Smooth muscle cell (in vitro differentiated cells): ENCODE data around the gene GSTT2. TPM values are rescaled to one million over a fixed set of nuclear protein-coding genes. Genes with fewer than 3 reads are reported as not detected.
"Not testable (repeated sequence)": the region's sequence is repeated elsewhere in the genome, so short reads cannot be mapped to it uniquely, and the experiment has no call there.

ENCODE experiments used
- DNase-seq: peaks from one replicate; lab custom pipeline; 2025; ENCODE audit not compliant: unreplicated experiment; lab: John Stamatoyannopoulos, UW
- H2AFZ ChIP-seq: fragments of 200-600 bp; sonication (generic); 2 replicates; pipeline ENCODE4 v1.6.0; 2016; ENCODE audit warnings: antibody characterized with exemption, low read depth, mild to moderate bottlenecking
- H3F3A ChIP-seq: fragments of 200-600 bp; sonication (generic); 2 replicates; pipeline ENCODE4 v1.6.0; 2017; ENCODE audit warnings: antibody characterized with exemption, low read depth
- H3K27ac ChIP-seq: fragments of 200-600 bp; sonication (generic); 2 replicates; pipeline ENCODE4 v1.5.1; 2016; ENCODE audit warnings: low read depth, mild to moderate bottlenecking
- H3K27me3 ChIP-seq: fragments of 200-600 bp; sonication (generic); 2 replicates; pipeline ENCODE4 v1.6.1; 2016; ENCODE audit warnings: low read depth, mild to moderate bottlenecking
- H3K36me3 ChIP-seq: fragments of 200-600 bp; sonication (generic); 2 replicates; pipeline ENCODE4 v1.5.1; 2016; ENCODE audit warnings: low read depth
- H3K4me1 ChIP-seq: fragments of 200-600 bp; sonication (generic); 2 replicates; pipeline ENCODE4 v1.5.1; 2016; ENCODE audit warnings: low read depth
- H3K4me2 ChIP-seq: fragments of 200-600 bp; sonication (generic); 2 replicates; pipeline ENCODE4 v1.6.0; 2016; ENCODE audit warnings: mild to moderate bottlenecking
- H3K4me3 ChIP-seq: fragments of 200-600 bp; sonication (generic); 2 replicates; pipeline ENCODE4 v1.5.1; 2016; ENCODE audit warnings: mild to moderate bottlenecking
- H3K79me2 ChIP-seq: fragments of 200-600 bp; sonication (generic); 2 replicates; pipeline ENCODE4 v1.6.0; 2016; ENCODE audit warnings: low read depth, mild to moderate bottlenecking
- H3K9ac ChIP-seq: fragments of 200-600 bp; sonication (generic); 2 replicates; pipeline ENCODE4 v1.6.0; 2016; ENCODE audit warnings: low read depth
- H3K9me3 ChIP-seq: fragments of 200-600 bp; sonication (generic); replicated peaks from 2 replicates; pipeline ENCODE4 v1.5.1; 2016; ENCODE audit warnings: low read depth
- H4K20me1 ChIP-seq: fragments of 200-600 bp; sonication (generic); 2 replicates; pipeline ENCODE4 v1.6.0; 2016; ENCODE audit warnings: low read depth
- CTCF ChIP-seq: fragments of 200-600 bp; sonication (generic); IDR thresholded peaks from 2 replicates; pipeline ENCODE4 v1.5.1; 2017; ENCODE audit warnings: borderline replicate concordance, mild to moderate bottlenecking, antibody characterized with exemption; ENCODE audit not compliant: insufficient read depth, poor library complexity, severe bottlenecking
- WGBS: methylation state at CpG from one replicate; pipeline ENCODE4 v1.1.7; 2016; ENCODE audit warnings: low lambda C conversion rate; 5-methylcytosine and 5-hydroxymethylcytosine counted together
- polyA plus RNA-seq: library from polyadenylated mRNA; unstranded; fragments of >200 nt; fragmentation: Nextera tagmentation; extraction: Ambion mirVana; gene quantifications from 2 replicates; pipeline ENCODE4 v1.2.1, GENCODE V29; 2016
- total RNA-seq: library from RNA; depleted of rRNA; stranded (reverse); fragments of >200 nt; gene quantifications from 2 replicates; pipeline ENCODE4 v1.2.3, GENCODE V29; 2014

GSTT2 gene
- total RNA-seq, result 3.1 TPM in 1 of 2 replicates, not detected in the other
- polyA plus RNA-seq, result 0.27 and 0.37 TPM in 2 replicates

GRCh38 chr22:23979557-23980240 lies at the start of gene GSTT2:
Gene GSTT2, plus strand, starts transcription at chr22:23980134.
- not testable (repeated sequence) for H3K4me2 ChIP-seq, H2AFZ ChIP-seq, H3K4me1 ChIP-seq, H3F3A ChIP-seq, H3K27ac ChIP-seq, H4K20me1 ChIP-seq, H3K4me3 ChIP-seq, H3K79me2 ChIP-seq, H3K9me3 ChIP-seq, DNase-seq, H3K9ac ChIP-seq, H3K27me3 ChIP-seq, H3K36me3 ChIP-seq
- no CpG with 5 or more reads among the region's 41 CpGs for WGBS

GRCh38 chr22:23938328-23939016 lies 41.5 kb upstream of the GSTT2 start:
- no peak overlapping the region for H3K4me2 ChIP-seq
- no peak overlapping the region for H3K27ac ChIP-seq
- 85% methylated on average over 5 of the region's 5 CpGs for WGBS
- no peak overlapping the region for H2AFZ ChIP-seq
- no peaks in the 10 kb centered on the region for H3K27me3 ChIP-seq
- no peaks in the 10 kb centered on the region for H3K4me1 ChIP-seq
- no peaks in the 10 kb centered on the region for H3K9me3 ChIP-seq
- H3K9ac ChIP-seq, result no peak overlapping the region
- DNase-seq, result no peak
- TF ChIP-seq CTCF, result no peak
- H3F3A ChIP-seq, result no peaks in the 10 kb centered on the region
- no peaks in the 10 kb centered on the region for H4K20me1 ChIP-seq
- H3K4me3 ChIP-seq, result no peak overlapping the region
- H3K79me2 ChIP-seq, result no peaks in the 10 kb centered on the region
- H3K36me3 ChIP-seq, result no peaks in the 10 kb centered on the region

- H3K27ac ChIP-seq, result no peak overlapping the region
- no peak for DNase-seq
- H3K9ac ChIP-seq, result no peak overlapping the region
- H3K4me3 ChIP-seq, result no peak overlapping the region
- H3F3A ChIP-seq, result no peaks in the 10 kb centered on the region
- H4K20me1 ChIP-seq, result no peaks in the 10 kb centered on the region
- H3K4me1 ChIP-seq, result no peaks in the 10 kb centered on the region
- H3K4me2 ChIP-seq, result no peak overlapping the region
- 61% methylated on average over 3 of the region's 3 CpGs for WGBS
- H3K36me3 ChIP-seq, result no peaks in the 10 kb centered on the region
- no peaks in the 10 kb centered on the region for H3K79me2 ChIP-seq
- H3K27me3 ChIP-seq, result no peaks in the 10 kb centered on the region
- no peak for TF ChIP-seq CTCF
- H2AFZ ChIP-seq, result no peak overlapping the region
- H3K9me3 ChIP-seq, result no peaks in the 10 kb centered on the region
Observed at GRCh38 chr22:23939017-23939357, 40.9 kb upstream of the GSTT2 start.

- H3K79me2 ChIP-seq, H3K9me3 ChIP-seq, H3K9ac ChIP-seq, H3K27me3 ChIP-seq, H3K36me3 ChIP-seq, H4K20me1 ChIP-seq, H2AFZ ChIP-seq, H3K4me1 ChIP-seq, H3F3A ChIP-seq, H3K27ac ChIP-seq, DNase-seq, H3K4me3 ChIP-seq, H3K4me2 ChIP-seq: not testable (repeated sequence)
- 35% methylated on average over 5 of the region's 14 CpGs for WGBS
Observed at GRCh38 chr22:23940166-23940565, 39.8 kb upstream of the GSTT2 start.

- not testable (repeated sequence) for H3K4me2 ChIP-seq, H4K20me1 ChIP-seq, H3F3A ChIP-seq, H3K9ac ChIP-seq, H3K4me3 ChIP-seq, H3K27ac ChIP-seq, DNase-seq, H3K4me1 ChIP-seq, H3K27me3 ChIP-seq, H3K79me2 ChIP-seq, H3K9me3 ChIP-seq, H3K36me3 ChIP-seq, H2AFZ ChIP-seq
- WGBS, result 0% methylated on average over 1 of the region's 3 CpGs
Observed at GRCh38 chr22:23947391-23947790, 32.5 kb upstream of the GSTT2 start.

- 91% methylated on average over 17 of the region's 18 CpGs for WGBS
- DNase-seq, H3K27me3 ChIP-seq, H3K27ac ChIP-seq, H3K9me3 ChIP-seq, H4K20me1 ChIP-seq, H3K4me3 ChIP-seq, H3F3A ChIP-seq, H3K79me2 ChIP-seq, H3K9ac ChIP-seq, H3K4me1 ChIP-seq, H3K36me3 ChIP-seq, H2AFZ ChIP-seq, H3K4me2 ChIP-seq: not testable (repeated sequence)
Observed at GRCh38 chr22:23949764-23950163, 30.2 kb upstream of the GSTT2 start.

GRCh38 chr22:23951383-23951782 lies 28.6 kb upstream of the GSTT2 start:
- H3K4me3 ChIP-seq, H3K79me2 ChIP-seq, H3K9ac ChIP-seq, H3K27me3 ChIP-seq, DNase-seq, H3K36me3 ChIP-seq, H3K9me3 ChIP-seq, H3F3A ChIP-seq, H4K20me1 ChIP-seq, H3K27ac ChIP-seq, H2AFZ ChIP-seq, H3K4me1 ChIP-seq, H3K4me2 ChIP-seq: not testable (repeated sequence)
- 94% methylated on average over 2 of the region's 2 CpGs for WGBS
